H1 (cell line): ENCODE measurements around the gene SRGAP3. TPM values are rescaled to one million over a fixed set of nuclear protein-coding genes. Genes with fewer than 3 reads are reported as not detected.

Experiments used
- CTCF ChIA-PET: fragments of 300-600 bp; sonication (Branson Sonifier 250); formaldehyde crosslinking; loops from one replicate; lab custom pipeline; 2021; ENCODE audit not compliant: partially characterized antibody; lab: Charles Lee
- POLR2A ChIA-PET: fragments of 300-600 bp; sonication (Branson Sonifier 250); formaldehyde crosslinking; loops from one replicate; lab custom pipeline; 2021; ENCODE audit warnings: inconsistent platforms; ENCODE audit not compliant: partially characterized antibody; lab: Charles Lee
- DNase-seq, 2 experiments: peaks; one replicate each; pipeline versions ENCODE4 v3.0.0 to v3.0.0-alpha.2; 2010 to 2022; ENCODE audit warnings: low spot score in 2 of 2, low read depth in 1 of 2, mixed read lengths in 1 of 2
- FAIRE-seq: peaks from 2 replicates; lab custom pipeline; 2011; peaks lifted over from hg19 to GRCh38; lab: Jason Lieb, UNC
- H2AFZ ChIP-seq: 2 replicates; pipeline ENCODE4 v1.8.1; 2012; ENCODE audit warnings: low read length, inconsistent platforms
- H2AK5ac ChIP-seq: 2 replicates; pipeline ENCODE4 v1.6.1; 2013; ENCODE audit warnings: low read depth, low read length
- H2BK120ac ChIP-seq: replicated peaks from 2 replicates; pipeline ENCODE3; 2013; ENCODE audit warnings: low read depth, low read length, inconsistent platforms
- H2BK12ac ChIP-seq: 2 replicates; pipeline ENCODE4 v1.6.1; 2013; ENCODE audit warnings: low read depth, low read length
- H2BK15ac ChIP-seq: 2 replicates; pipeline ENCODE4 v1.6.1; 2013; ENCODE audit warnings: low read length
- H2BK20ac ChIP-seq: 2 replicates; pipeline ENCODE4 v1.6.1; 2013; ENCODE audit warnings: low read length
- H2BK5ac ChIP-seq: 2 replicates; pipeline ENCODE4 v1.6.1; 2013; ENCODE audit warnings: low read depth, low read length
- H3K14ac ChIP-seq: 2 replicates; pipeline ENCODE4 v1.6.1; 2013; ENCODE audit warnings: inconsistent platforms; ENCODE audit not compliant: insufficient read length
- H3K18ac ChIP-seq: 2 replicates; pipeline ENCODE4 v1.6.1; 2013; ENCODE audit warnings: low read length; ENCODE audit errors: extremely low read depth
- H3K23ac ChIP-seq: 2 replicates; pipeline ENCODE4 v1.6.1; 2013; ENCODE audit warnings: inconsistent platforms; ENCODE audit not compliant: insufficient read length
- H3K23me2 ChIP-seq: 2 replicates; pipeline ENCODE4 v1.6.1; 2013; ENCODE audit warnings: low read depth, low read length
- H3K27ac ChIP-seq: 2 replicates; pipeline ENCODE4 v1.6.1; 2011; ENCODE audit warnings: low read depth, low read length, inconsistent platforms
- H3K27me3 ChIP-seq, 4 experiments: replicated peaks in 1 of 4; 1 replicate in 1 of 4; 2 replicates in 3 of 4; pipeline versions ENCODE4 v1.6.1 to v1.8.1; 2011 to 2013; ENCODE audit warnings: low read length in 3 of 4, mild to moderate bottlenecking in 3 of 4, inconsistent platforms in 2 of 4, mixed read lengths in 2 of 4, moderate library complexity in 1 of 4; ENCODE audit not compliant: control insufficient read depth in 3 of 4, insufficient read depth in 3 of 4; ENCODE audit errors: extremely low read depth in 1 of 4
- H3K36me3 ChIP-seq, 4 experiments: 2 replicates each; pipeline versions ENCODE4 v1.6.1 to v1.8.1; 2011 to 2013; ENCODE audit warnings: mild to moderate bottlenecking in 4 of 4, low read length in 3 of 4, moderate library complexity in 2 of 4, control low read depth in 1 of 4, inconsistent platforms in 1 of 4; ENCODE audit not compliant: insufficient read depth in 4 of 4, control insufficient read depth in 2 of 4
- H3K4ac ChIP-seq: replicated peaks from 2 replicates; pipeline ENCODE3; 2013; ENCODE audit warnings: low read length, low read depth, mixed read lengths, inconsistent platforms; ENCODE audit not compliant: insufficient read length
- H3K4me1 ChIP-seq, 4 experiments: replicated peaks in 1 of 4; 1 replicate in 1 of 4; 2 replicates in 3 of 4; pipeline versions ENCODE4 v1.6.1 to v1.8.1; 2011 to 2013; ENCODE audit warnings: low read length in 3 of 4, inconsistent platforms in 2 of 4, mixed read lengths in 1 of 4; ENCODE audit not compliant: insufficient read depth in 4 of 4, control insufficient read depth in 3 of 4
- H3K4me2 ChIP-seq, 2 experiments: 2 replicates each; pipeline versions ENCODE4 v1.6.1 to v1.8.1; 2011 to 2013; ENCODE audit warnings: low read depth in 2 of 2, low read length in 2 of 2, control low read depth in 1 of 2, inconsistent platforms in 1 of 2, mild to moderate bottlenecking in 1 of 2; ENCODE audit not compliant: insufficient read depth in 1 of 2
- H3K4me3 ChIP-seq, 4 experiments: fragments of 200-600, 300-600 bp in 1 of 4; sonication (generic), shearing (Covaris generic), sonication (Bioruptor Twin) in 1 of 4; 2 replicates each; pipeline versions ENCODE4 v1.5.1 to v1.8.1; 2011 to 2016; ENCODE audit warnings: low read length in 4 of 4, low read depth in 3 of 4, control low read depth in 2 of 4, inconsistent platforms in 2 of 4, mild to moderate bottlenecking in 2 of 4, mixed read lengths in 1 of 4, moderate library complexity in 1 of 4; ENCODE audit not compliant: insufficient read depth in 2 of 4; ENCODE audit errors: extremely low read depth in 1 of 4
- H3K56ac ChIP-seq: replicated peaks from 2 replicates; pipeline ENCODE3; 2013; ENCODE audit warnings: low read depth, mild to moderate bottlenecking, mixed read lengths, low read length, inconsistent platforms; ENCODE audit not compliant: insufficient read length
- H3K79me1 ChIP-seq: 2 replicates; pipeline ENCODE4 v1.6.1; 2013; ENCODE audit warnings: low read depth, low read length, control low read depth
- H3K79me2 ChIP-seq, 2 experiments: 2 replicates each; pipeline versions ENCODE4 v1.6.1 to v1.8.1; 2012 to 2013; ENCODE audit warnings: low read length in 2 of 2, mild to moderate bottlenecking in 2 of 2, inconsistent platforms in 1 of 2; ENCODE audit not compliant: insufficient read depth in 2 of 2, control insufficient read depth in 1 of 2
- H3K9ac ChIP-seq, 4 experiments: replicated peaks in 1 of 4; 1 replicate in 1 of 4; 2 replicates in 3 of 4; pipeline versions ENCODE4 v1.6.1 to v1.8.1; 2011 to 2013; ENCODE audit warnings: low read depth in 3 of 4, low read length in 3 of 4, control low read depth in 2 of 4, mild to moderate bottlenecking in 2 of 4, moderate library complexity in 2 of 4, inconsistent platforms in 1 of 4; ENCODE audit errors: extremely low read depth in 1 of 4
- H3K9me3 ChIP-seq, 2 experiments: 2 replicates each; pipeline versions ENCODE4 v1.6.1 to v1.8.1; 2012 to 2013; ENCODE audit warnings: mild to moderate bottlenecking in 2 of 2, moderate library complexity in 2 of 2, control low read depth in 1 of 2, inconsistent platforms in 1 of 2, low read depth in 1 of 2, low read length in 1 of 2, mixed read lengths in 1 of 2; ENCODE audit not compliant: insufficient read depth in 2 of 2
- H4K20me1 ChIP-seq, 2 experiments: replicated peaks in 1 of 2; 2 replicates each; pipeline versions ENCODE3 to v1.8.1; 2011 to 2013; ENCODE audit warnings: inconsistent platforms in 2 of 2, low read length in 2 of 2, mild to moderate bottlenecking in 1 of 2; ENCODE audit not compliant: insufficient read depth in 2 of 2, control insufficient read depth in 1 of 2
- H4K5ac ChIP-seq: 2 replicates; pipeline ENCODE4 v1.6.1; 2013; ENCODE audit warnings: low read length, low read depth, mixed read lengths, inconsistent platforms; ENCODE audit not compliant: insufficient read length
- H4K8ac ChIP-seq: 2 replicates; pipeline ENCODE4 v1.8.0; 2013; ENCODE audit warnings: mild to moderate bottlenecking, moderate library complexity, low read length, inconsistent platforms; ENCODE audit not compliant: insufficient read depth; ENCODE audit errors: extremely low read depth
- H4K91ac ChIP-seq: replicated peaks from 2 replicates; pipeline ENCODE3; 2013; ENCODE audit warnings: low read length, mixed read lengths, inconsistent platforms; ENCODE audit not compliant: insufficient read length
- ATF3 ChIP-seq: IDR thresholded peaks from 2 replicates; pipeline ENCODE4 v1.6.1; 2011; ENCODE audit warnings: low read depth, mild to moderate bottlenecking, low read length; ENCODE audit not compliant: insufficient read depth
- CREB1 ChIP-seq: IDR thresholded peaks from 2 replicates; pipeline ENCODE4 v1.6.1; 2012; ENCODE audit warnings: inconsistent platforms
- EGR1 ChIP-seq: IDR thresholded peaks from 2 replicates; pipeline ENCODE4 v1.6.1; 2011; ENCODE audit warnings: low read depth, low read length, borderline replicate concordance
- EP300 ChIP-seq, 2 experiments: IDR thresholded peaks; 1 replicate in 1 of 2; 2 replicates in 1 of 2; pipeline ENCODE4 v1.6.1; 2011 to 2012; ENCODE audit warnings: low read depth in 2 of 2, low read length in 2 of 2, mild to moderate bottlenecking in 2 of 2, borderline replicate concordance in 1 of 2, inconsistent platforms in 1 of 2, moderate library complexity in 1 of 2
- GTF2F1 ChIP-seq: IDR thresholded peaks from 2 replicates; pipeline ENCODE4 v1.6.1; 2012; ENCODE audit warnings: low read depth, low read length, improper control_type of control experiment, borderline replicate concordance
- SAP30 ChIP-seq: fragments of 300-600 bp; sonication (generic); IDR thresholded peaks from 2 replicates; pipeline ENCODE4 v1.7.1; 2012; ENCODE audit warnings: low read length, moderate library complexity, mild to moderate bottlenecking, inconsistent platforms; ENCODE audit not compliant: insufficient read depth, insufficient replicate concordance
- SRF ChIP-seq: IDR thresholded peaks from 2 replicates; pipeline ENCODE4 v1.6.1; 2011; ENCODE audit warnings: mild to moderate bottlenecking, low read depth, low read length, moderate library complexity
- TAF7 ChIP-seq: optimal IDR thresholded peaks from 2 replicates; pipeline ENCODE3; 2011; ENCODE audit warnings: low read depth, mild to moderate bottlenecking, inconsistent platforms, low read length, moderate library complexity, borderline replicate concordance
- WGBS, 2 experiments: shearing (Covaris generic) in 1 of 2; methylation state at CpG; one replicate each; pipeline versions ENCODE4 v1.1.6 to v1.1.7; 2013 to 2015; ENCODE audit warnings: low lambda C conversion rate in 2 of 2, mixed read lengths in 2 of 2, inconsistent platforms in 1 of 2, low coverage in 1 of 2, missing lambda C conversion rate in 1 of 2; ENCODE audit not compliant: insufficient replicate concordance in 2 of 2, insufficient coverage in 1 of 2, insufficient read length in 1 of 2; ENCODE audit errors: extremely low coverage in 1 of 2, missing lambda C conversion rate in 1 of 2; 5-methylcytosine and 5-hydroxymethylcytosine counted together
- polyA plus RNA-seq, 7 experiments: library from polyadenylated mRNA; depleted of rRNA in 3 of 7; stranded (reverse) in 5 of 7; unstranded in 2 of 7; fragments of >200 nt in 5 of 7; fragments of 200-250 nt in 2 of 7; gene quantifications; 1 replicate in 5 of 7; 2 replicates in 1 of 7; 4 replicates in 1 of 7; pipeline versions ENCODE4 v1.2.1 to v1.2.3, GENCODE V29; 2011 to 2013; ENCODE audit warnings: missing spikeins in 2 of 7, mixed read lengths in 2 of 7
- total RNA-seq: library from RNA; stranded (reverse); fragmentation: NEBNext Ultra II Directional; extraction: Animal tissue kit (Norgen Biotek cat#: 25700); gene quantifications from 2 replicates; pipeline ENCODE4 v1.2.1, GENCODE V29; 2021

The SRGAP3 gene
- total and polyA plus RNA-seq, 2 of the 8 experiments (the other 6 are each of a cell fraction or from before 2014, with no cell fraction given) = 5.8 to 11.4 TPM

GRCh38 chr3:9222049-9222448 is 27.4 kb downstream of the SRGAP3 start:
- Histone ChIP-seq H2BK15ac (no peak overlapping the region), H4K5ac (no peak overlapping the region), H4K8ac (no peak overlapping the region), H2BK5ac (no peak overlapping the region), H2BK120ac (no peak overlapping the region), H4K91ac (no peak overlapping the region), H3K23me2 (no peaks in the 10 kb centered on the region), H3K56ac (no peak overlapping the region), H2BK12ac (no peak overlapping the region), H3K9me3 (no peaks in the 10 kb centered on the region), H3K4me2 (no peak overlapping the region), H3K4me1 (peaks cover 9 to 17% (median 13%) of the 10 kb centered on the region in 4 experiments), H3K18ac (no peak overlapping the region), H2AK5ac (no peak overlapping the region), H3K79me2 (no peaks in the 10 kb centered on the region), H3K9ac (no peak overlapping the region), H4K20me1 (peaks cover 0 to 1% of the 10 kb centered on the region in 2 experiments), H3K27me3 (no peaks in the 10 kb centered on the region; a peak in 2 of 7 replicates), H2BK20ac (no peak overlapping the region), H2AFZ (no peak overlapping the region), H3K27ac (no peak overlapping the region), H3K4me3 (no peak overlapping the region), H3K14ac (no peak overlapping the region), H3K4ac (no peak overlapping the region), H3K36me3 (no peaks in the 10 kb centered on the region), H3K23ac (no peak overlapping the region), H3K79me1 (peaks cover 2% of the 10 kb centered on the region; the same call in 1 of the 2 replicates)
- ChIA-PET POLR2A (no interaction called here), CTCF (no interaction called here)
- DNase-seq = no peak
- 91% methylated on average over 2 of the region's 2 CpGs; no CpG with 5 or more reads in 1 of the 2 experiments for WGBS, 2 experiments
- no peak for TF ChIP-seq EP300 (IDR thresholded peaks at IDR 0.05; ENCODE audit: borderline replicate concordance in 1 of 2, low read depth in 2 of 2, low read length in 2 of 2)
- no peak for TF ChIP-seq EGR1
- TF ChIP-seq ATF3 = no peak
- no peak for TF ChIP-seq SRF
- TF ChIP-seq GTF2F1 = no peak
- no peak for TF ChIP-seq TAF7
- TF ChIP-seq CREB1 = no peak
- no peak for TF ChIP-seq SAP30
- FAIRE-seq = no peak
